Esophagus muscularis mucosa (tissue), 4 donors: Measurements from ENCODE around the gene RNF5. TPM values are rescaled to one million over a fixed set of nuclear protein-coding genes. Genes with fewer than 3 reads are reported as not detected.

Source experiments
- DNase-seq: peaks from one replicate; pipeline ENCODE4 v3.0.0-alpha.2; 2017; ENCODE audit errors: extremely low spot score
- H3K27ac ChIP-seq, 4 donors: fragments of 200-600 bp; sonication (generic); replicated peaks in 1 of 4; 1 replicate in 3 of 4; 2 replicates in 1 of 4; pipeline ENCODE4 v1.5.1; 2016 to 2019; ENCODE audit warnings: mild to moderate bottlenecking in 1 of 4
- H3K27me3 ChIP-seq, 4 donors: fragments of 200-600 bp; sonication (generic); one replicate each; pipeline versions ENCODE4 v1.5.1 to v1.6.0; 2016 to 2019
- H3K36me3 ChIP-seq, 4 donors: fragments of 200-600 bp; sonication (generic); one replicate each; pipeline ENCODE4 v1.5.1; 2016 to 2019
- H3K4me1 ChIP-seq, 4 donors: fragments of 200-600 bp; sonication (generic); one replicate each; pipeline ENCODE4 v1.5.1; 2016 to 2019
- H3K4me3 ChIP-seq, 4 donors: fragments of 200-600 bp; sonication (generic); 1 replicate in 2 of 4; 2 replicates in 2 of 4; pipeline ENCODE4 v1.5.1; 2016 to 2019; ENCODE audit warnings: mild to moderate bottlenecking in 4 of 4, moderate library complexity in 1 of 4
- H3K9me3 ChIP-seq, 4 donors: fragments of 200-600 bp; sonication (generic); 1 replicate in 3 of 4; 2 replicates in 1 of 4; pipeline ENCODE4 v1.5.1; 2016 to 2019
- CTCF ChIP-seq, 3 experiments: fragments of 200-600 bp in 2 of 3; fragments of 450-650 bp in 1 of 3; sonication (generic) in 2 of 3; IDR thresholded peaks; one replicate each; pipeline ENCODE4 v1.5.1; 2017 to 2019; ENCODE audit warnings: antibody characterized with exemption in 3 of 3, mild to moderate bottlenecking in 2 of 3, moderate library complexity in 1 of 3
- EP300 ChIP-seq: sonication (generic); formaldehyde crosslinking; IDR thresholded peaks from one replicate; pipeline ENCODE4 v1.6.1; 2017; ENCODE audit warnings: antibody characterized with exemption
- POLR2A ChIP-seq: fragments of 450-650 bp; IDR thresholded peaks from one replicate; pipeline ENCODE4 v1.6.1; 2017; ENCODE audit warnings: antibody characterized with exemption, moderate library complexity, mild to moderate bottlenecking, low read depth
- POLR2AphosphoS5 ChIP-seq, 2 donors: sonication (generic); formaldehyde crosslinking; IDR thresholded peaks; one replicate each; pipeline ENCODE4 v1.6.1; 2017; ENCODE audit warnings: antibody characterized with exemption in 2 of 2
- WGBS: methylation state at CpG from one replicate; pipeline ENCODE4 v1.1.5; 2018; 5-methylcytosine and 5-hydroxymethylcytosine counted together
- intact Hi-C: fragments of 100-400 bp; cut with DNase I; formaldehyde crosslinking; loops from one replicate; pipeline ENCODE4 v1.15.1; 2023
- total RNA-seq, 4 donors: library from RNA; depleted of rRNA; stranded (reverse); fragments of >200 nt; gene quantifications; one replicate each; pipeline versions ENCODE4 v1.1.0 to v1.2.1, GENCODE V29; 2016

Gene RNF5
- total RNA-seq, 4 donors from 2014 or later, result 76.2 to 91.4 (median 88.5) TPM

DNA sequence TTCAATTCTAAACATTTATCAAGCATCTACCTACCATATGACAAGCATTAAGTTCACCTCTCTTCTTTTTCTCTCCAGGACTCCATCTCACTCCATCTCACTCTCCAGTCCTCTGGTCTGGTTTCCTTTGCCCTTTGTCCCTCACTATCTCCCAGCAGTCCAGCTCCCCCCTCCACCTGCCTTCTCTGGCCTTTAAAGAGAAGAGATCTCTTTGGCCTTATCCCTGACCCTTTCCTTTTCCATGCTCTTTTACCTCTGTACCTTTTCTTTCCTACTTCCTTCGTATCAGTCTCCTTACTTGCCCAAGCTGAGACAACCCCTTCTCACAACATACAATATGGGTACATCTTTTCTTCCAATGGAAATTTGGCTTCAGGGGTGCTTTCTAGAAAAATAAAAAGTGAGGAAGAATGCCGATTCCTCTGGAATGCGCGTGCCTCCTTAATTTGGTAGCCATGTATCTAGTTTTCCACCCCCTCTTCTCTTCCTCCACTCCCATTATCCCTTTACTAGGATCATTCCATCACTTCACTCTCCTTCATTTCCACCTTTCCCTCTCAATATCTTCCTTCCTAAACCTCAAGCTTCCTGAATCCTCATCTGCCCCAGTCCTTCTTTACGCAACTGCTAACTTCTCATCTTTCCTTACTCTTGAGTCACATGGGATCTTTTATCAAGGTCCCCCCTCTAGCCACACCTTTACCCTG is 1.6 kb upstream of the RNF5 start:
- 19% methylated on average over 5 of the region's 5 CpGs for WGBS

DNA sequence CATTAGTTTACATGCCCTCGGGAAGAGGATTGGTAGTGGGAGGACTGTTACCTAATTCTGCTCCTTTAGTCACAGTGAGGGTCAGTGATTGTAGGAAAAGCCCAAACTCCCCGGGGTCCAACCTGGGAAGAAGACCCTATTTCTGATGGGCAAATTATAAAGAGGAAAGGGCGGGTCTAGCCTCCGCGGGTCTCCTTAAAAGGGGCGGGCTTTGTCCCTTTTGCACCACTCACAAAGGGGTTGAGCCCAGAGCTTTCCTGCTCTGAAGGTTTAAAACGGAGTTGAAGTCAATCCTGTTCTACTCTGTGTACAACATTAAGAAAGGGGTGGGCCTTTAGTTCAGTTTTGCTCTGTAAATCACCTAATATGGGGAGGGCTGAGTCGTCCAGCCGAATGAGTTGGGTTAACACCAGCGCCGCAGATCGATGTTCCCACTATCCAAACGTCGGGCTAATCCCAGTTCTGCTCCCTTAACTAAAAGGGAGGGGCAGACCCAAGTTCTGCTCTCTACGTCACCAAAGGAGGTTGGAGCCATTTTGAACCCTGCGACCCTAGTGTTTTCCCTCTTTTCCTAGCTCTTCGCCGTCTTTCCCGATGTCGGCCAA is 920 bp upstream of the RNF5 start:
- Histone ChIP-seq H3K4me3 (peak overlapping the region; percentile 74 to 93 (median 80)), H3K4me1 (peaks cover 50 to 83% (median 81%) of the 10 kb centered on the region in 4 donors), H3K36me3 (peaks cover 0 to 27% (median 21%) of the 10 kb centered on the region in 4 donors), H3K9me3 (no peaks in the 10 kb centered on the region), H3K27ac (peak overlapping the region; percentile 94 to 99 (median 96)), H3K27me3 (no peaks in the 10 kb centered on the region)
- intact Hi-C loops, result no loop called here
- DNase-seq, result no peak
- WGBS, result 0% methylated on average over 17 of the region's 20 CpGs
- TF ChIP-seq CTCF (IDR thresholded peaks at IDR 0.05) (no peak), POLR2A (no peak), POLR2AphosphoS5 (IDR thresholded peaks at IDR 0.05) (peak in 1 of 2 donors; percentile 75)

More for the DNA sequence above, 1.6 kb upstream of the RNF5 start:
- Histone ChIP-seq H3K27ac (peak overlapping the region; percentile 94 to 99 (median 96)), H3K36me3 (peaks cover 0 to 22% (median 20%) of the 10 kb centered on the region in 4 donors), H3K27me3 (no peaks in the 10 kb centered on the region), H3K4me3 (peak overlapping the region; percentile 74 to 93 (median 80)), H3K9me3 (no peaks in the 10 kb centered on the region), H3K4me1 (peaks cover 46 to 76% (median 75%) of the 10 kb centered on the region in 4 donors)
- DNase-seq, result no peak
- TF ChIP-seq POLR2A (no peak), POLR2AphosphoS5 (IDR thresholded peaks at IDR 0.05) (no peak), CTCF (IDR thresholded peaks at IDR 0.05) (no peak), EP300 (no peak)
- intact Hi-C loops, result no loop called here

GRCh38 chr6:32178547-32179440 is 589 bp downstream of the RNF5 start:
- H3K4me1 ChIP-seq, result peaks cover 54 to 78% (median 73%) of the 10 kb centered on the region in 4 donors
- peak overlapping the region; percentile 74 to 93 (median 80) for H3K4me3 ChIP-seq
- no peaks in the 10 kb centered on the region for H3K9me3 ChIP-seq
- no peaks in the 10 kb centered on the region for H3K27me3 ChIP-seq
- intact Hi-C loops, result no loop called here
- peak overlapping the region; percentile 94 to 99 (median 96) for H3K27ac ChIP-seq
- no peak for TF ChIP-seq POLR2AphosphoS5 (IDR thresholded peaks at IDR 0.05)
- DNase-seq, result no peak
- WGBS, result 6% methylated on average over 15 of the region's 24 CpGs
- H3K36me3 ChIP-seq, result peaks cover 0 to 42% (median 28%) of the 10 kb centered on the region in 4 donors

- H3K9me3 ChIP-seq, result no peaks in the 10 kb centered on the region
- WGBS, result 76% methylated on average over 10 of the region's 10 CpGs
- TF ChIP-seq CTCF (IDR thresholded peaks at IDR 0.05) (no peak), POLR2A (no peak), EP300 (no peak)
- DNase-seq, result no peak
- H3K4me1 ChIP-seq, result peaks cover 59 to 78% (median 73%) of the 10 kb centered on the region in 4 donors
- H3K27ac ChIP-seq, result peak overlapping the region; percentile 20 to 99 (median 96)
- no peaks in the 10 kb centered on the region for H3K27me3 ChIP-seq
- intact Hi-C loops, result no loop called here
- H3K36me3 ChIP-seq, result peaks cover 0 to 44% (median 30%) of the 10 kb centered on the region in 4 donors
- peak overlapping the region in 2 of 4 donors; percentile 75 to 85 for H3K4me3 ChIP-seq
These were observed 1.7 kb downstream of the RNF5 start for GRCh38 chr6:32179766-32180405.
